HG03558 (cell line): ENCODE results near the gene MYH14.
"Not testable (repeated sequence)": the region's sequence is repeated elsewhere in the genome, so short reads cannot be mapped to it uniquely, and the experiment has no call there.

ENCODE experiments used
- ATAC-seq: cut with Tn5 transposase; IDR thresholded peaks from one replicate; pipeline ENCODE4 v1.9.1; 2021; ENCODE audit warnings: moderate number of reproducible peaks; ENCODE audit not compliant: unreplicated experiment; ENCODE audit errors: extremely low read depth

The MYH14 gene

GRCh38 chr19:50349277-50350057 is 146.0 kb downstream of the MYH14 start:
- ATAC-seq = no peak

- no peak for ATAC-seq
Observed at GRCh38 chr19:50352242-50352641, 148.8 kb downstream of the MYH14 start.

GRCh38 chr19:50353487-50353880 is 150.1 kb downstream of the MYH14 start:
- ATAC-seq = not testable (repeated sequence)

GRCh38 chr19:50356691-50357177 is 153.3 kb downstream of the MYH14 start:
- ATAC-seq = no peak

GRCh38 chr19:50357178-50358100 is 154.0 kb downstream of the MYH14 start:
- ATAC-seq = no peak

- ATAC-seq = no peak
Observed at GRCh38 chr19:50358483-50359327, 155.3 kb downstream of the MYH14 start.

- no peak for ATAC-seq
Observed at GRCh38 chr19:50359328-50359818, 156.0 kb downstream of the MYH14 start.
